Kidney (tissue), 14 donors: ENCODE measurements around the gene AANAT. TPM values are rescaled to one million over a fixed set of nuclear protein-coding genes. Genes with fewer than 3 reads are reported as not detected.
A peak's percentile ranks its signal among the peaks of the same experiment; 100 is the strongest.

ENCODE experiments used
- DNase-seq, 5 donors: peaks; one replicate each; pipeline ENCODE4 v3.0.0-alpha.2; 2013 to 2020
- FAIRE-seq: peaks from 2 replicates; lab custom pipeline; 2012; peaks lifted over from hg19 to GRCh38; lab: Jason Lieb, UNC
- H3K27ac ChIP-seq, 2 donors: one replicate each; pipeline ENCODE4 v1.7.0; 2013; ENCODE audit warnings: low read depth in 2 of 2, low read length in 2 of 2, inconsistent platforms in 1 of 2
- H3K27me3 ChIP-seq: one replicate; pipeline ENCODE4 v1.7.1; 2013; ENCODE audit warnings: low read length, inconsistent platforms; ENCODE audit not compliant: control insufficient read depth, insufficient read depth
- H3K36me3 ChIP-seq, 3 donors: one replicate each; pipeline versions ENCODE4 v1.7.0 to v1.7.1; 2013; ENCODE audit warnings: low read length in 3 of 3, control low read depth in 1 of 3, inconsistent platforms in 1 of 3; ENCODE audit not compliant: insufficient read depth in 3 of 3, control insufficient read depth in 2 of 3
- H3K4me1 ChIP-seq, 3 donors: one replicate each; pipeline versions ENCODE4 v1.7.0 to v1.7.1; 2013; ENCODE audit warnings: low read length in 3 of 3, inconsistent platforms in 1 of 3, low read depth in 1 of 3; ENCODE audit not compliant: control insufficient read depth in 2 of 3, insufficient read depth in 2 of 3
- H3K4me3 ChIP-seq, 3 donors: one replicate each; pipeline versions ENCODE4 v1.7.0 to v1.8.1; 2013; ENCODE audit warnings: low read length in 3 of 3, control low read depth in 1 of 3, inconsistent platforms in 1 of 3
- H3K9ac ChIP-seq, 3 donors: one replicate each; pipeline versions ENCODE4 v1.7.0 to v1.7.1; 2013; ENCODE audit warnings: low read length in 3 of 3, control low read depth in 1 of 3, inconsistent platforms in 1 of 3
- H3K9me3 ChIP-seq, 3 donors: one replicate each; pipeline versions ENCODE4 v1.7.0 to v1.7.1; 2013; ENCODE audit warnings: low read length in 3 of 3, control low read depth in 1 of 3, inconsistent platforms in 1 of 3; ENCODE audit not compliant: control insufficient read depth in 2 of 3, insufficient read depth in 1 of 3
- intact Hi-C: fragments of 100-400 bp; cut with DNase I; formaldehyde crosslinking; loops from one replicate; pipeline ENCODE4 v1.11.1; 2022
- polyA plus RNA-seq: library from polyadenylated mRNA; stranded (reverse); fragments of 350-450 nt; fragmentation: Illumina TruSeq; extraction: RNeasy Lipid Tissue Mini Kit (QIAGEN cat#74804); gene quantifications from one replicate; pipeline ENCODE4 v1.2.3, GENCODE V29; 2014; ENCODE audit warnings: low read depth, low replicate concordance; ENCODE audit not compliant: insufficient read depth
- total RNA-seq: library from RNA; stranded (reverse); fragmentation: NEBNext Ultra II Directional; extraction: Animal tissue kit (Norgen Biotek cat#: 25700); gene quantifications from one replicate; pipeline ENCODE4 v1.2.1, GENCODE V29; 2021
- TF ChIP-seq, protein P1 (sequence below): IDR thresholded peaks from 3 replicates; pipeline ENCODE4 v1.5.1; 2012; ENCODE audit warnings: mild to moderate bottlenecking, moderate library complexity, borderline replicate concordance; ENCODE audit not compliant: insufficient read depth; ENCODE audit errors: extremely low read depth
- donor health status: control.
- donor health status: control.
- donor health status: control.
- donor health status: control.
- donor health status: control.
- donor health status: DM: yes; HTN: yes; CAD: no.
- donor health status: Normal renal cell carcinoma (clear cell type).

Gene AANAT
- total and polyA plus RNA-seq, 2 donors from 2014 or later, result not detected

- DNase-seq, result no peak
- no peaks in the 10 kb centered on the region for H3K4me1 ChIP-seq
- TF ChIP-seq, protein P1, sequence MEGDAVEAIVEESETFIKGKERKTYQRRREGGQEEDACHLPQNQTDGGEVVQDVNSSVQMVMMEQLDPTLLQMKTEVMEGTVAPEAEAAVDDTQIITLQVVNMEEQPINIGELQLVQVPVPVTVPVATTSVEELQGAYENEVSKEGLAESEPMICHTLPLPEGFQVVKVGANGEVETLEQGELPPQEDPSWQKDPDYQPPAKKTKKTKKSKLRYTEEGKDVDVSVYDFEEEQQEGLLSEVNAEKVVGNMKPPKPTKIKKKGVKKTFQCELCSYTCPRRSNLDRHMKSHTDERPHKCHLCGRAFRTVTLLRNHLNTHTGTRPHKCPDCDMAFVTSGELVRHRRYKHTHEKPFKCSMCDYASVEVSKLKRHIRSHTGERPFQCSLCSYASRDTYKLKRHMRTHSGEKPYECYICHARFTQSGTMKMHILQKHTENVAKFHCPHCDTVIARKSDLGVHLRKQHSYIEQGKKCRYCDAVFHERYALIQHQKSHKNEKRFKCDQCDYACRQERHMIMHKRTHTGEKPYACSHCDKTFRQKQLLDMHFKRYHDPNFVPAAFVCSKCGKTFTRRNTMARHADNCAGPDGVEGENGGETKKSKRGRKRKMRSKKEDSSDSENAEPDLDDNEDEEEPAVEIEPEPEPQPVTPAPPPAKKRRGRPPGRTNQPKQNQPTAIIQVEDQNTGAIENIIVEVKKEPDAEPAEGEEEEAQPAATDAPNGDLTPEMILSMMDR, result no peak
- no peak for FAIRE-seq
- no peak overlapping the region for H3K4me3 ChIP-seq
- H3K27me3 ChIP-seq, result no peaks in the 10 kb centered on the region
- intact Hi-C loops, result no loop called here
- no peak overlapping the region for H3K27ac ChIP-seq
- no peaks in the 10 kb centered on the region for H3K9me3 ChIP-seq
- no peak overlapping the region for H3K9ac ChIP-seq
- no peaks in the 10 kb centered on the region for H3K36me3 ChIP-seq
Measured at GRCh38 chr17:76478730-76479514, 11.5 kb downstream of the AANAT start.

DNA sequence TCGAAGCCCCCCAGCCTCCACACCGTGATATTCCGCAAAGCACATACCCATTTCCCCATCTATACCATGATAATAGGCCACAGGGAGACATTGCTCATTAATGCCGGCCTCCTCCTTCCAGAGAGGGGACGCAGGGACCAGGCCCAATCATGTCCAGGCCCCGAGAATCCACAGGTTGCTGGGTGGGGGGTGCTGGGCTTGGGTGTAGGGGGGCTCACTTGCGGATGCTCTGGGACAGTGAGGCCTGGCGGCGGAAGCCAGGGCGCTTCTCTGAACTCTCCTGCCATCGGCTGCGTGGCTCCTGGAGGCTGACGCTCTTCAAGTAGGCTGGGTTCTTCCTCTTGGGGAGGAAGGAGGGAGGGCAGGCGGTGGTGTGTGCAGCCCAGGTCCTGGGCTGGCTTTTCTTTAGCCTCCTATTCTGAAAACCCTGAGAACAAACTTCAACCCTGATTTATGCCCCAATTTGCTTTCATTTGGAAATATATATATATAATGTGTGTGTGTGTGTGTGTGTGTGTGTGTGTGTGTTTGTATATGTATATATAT, 12.2 kb downstream of the AANAT start:
- H3K9me3 ChIP-seq, result no peaks in the 10 kb centered on the region
- intact Hi-C loops, result no loop called here
- TF ChIP-seq, protein P1, result no peak
- H3K27me3 ChIP-seq, result no peaks in the 10 kb centered on the region
- FAIRE-seq (no peak), DNase-seq (peak in 1 of 5 donors; percentile 58)
- H3K27ac ChIP-seq, result no peak overlapping the region
- no peak overlapping the region for H3K4me3 ChIP-seq
- no peaks in the 10 kb centered on the region for H3K4me1 ChIP-seq
- no peaks in the 10 kb centered on the region for H3K36me3 ChIP-seq
- H3K9ac ChIP-seq, result no peak overlapping the region

DNA sequence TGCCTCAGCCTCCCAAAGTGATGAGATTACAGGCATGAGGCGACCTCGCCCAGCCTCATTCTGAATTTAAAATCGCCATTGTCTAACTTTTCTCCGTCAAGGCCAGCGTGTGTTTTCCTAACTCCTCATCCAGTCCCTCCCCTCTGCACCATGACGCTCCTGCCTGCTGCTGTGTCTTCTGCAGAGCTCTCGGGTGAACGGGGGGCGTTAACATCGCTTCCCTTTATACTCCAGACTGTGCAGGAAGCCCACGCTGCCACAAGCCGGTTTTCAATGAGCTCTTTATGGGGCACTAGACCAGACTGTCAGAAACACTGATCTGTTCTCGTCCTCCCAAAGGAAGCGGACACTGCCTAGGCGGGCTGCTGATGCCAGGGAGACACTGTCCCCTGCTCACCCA, 13.2 kb downstream of the AANAT start:
- FAIRE-seq, result no peak
- H3K27me3 ChIP-seq, result no peaks in the 10 kb centered on the region

More for the DNA sequence above, 13.2 kb downstream of the AANAT start:
- Histone ChIP-seq H3K27ac (no peak overlapping the region), H3K9me3 (no peaks in the 10 kb centered on the region), H3K4me1 (no peaks in the 10 kb centered on the region), H3K36me3 (no peaks in the 10 kb centered on the region), H3K9ac (no peak overlapping the region), H3K4me3 (no peak overlapping the region)
- intact Hi-C loops, result no loop called here
- peak in 3 of 5 donors; percentile 75 to 85 (median 80) for DNase-seq
- TF ChIP-seq, protein P1, result no peak
